NCI-H2196 (cell line): Measurements from ENCODE around the gene IFNA16.
"Not testable (repeated sequence)": the region's sequence is repeated elsewhere in the genome, so short reads cannot be mapped to it uniquely, and the experiment has no call there.

Experiments used
- DNase-seq: peaks from one replicate; lab custom pipeline; 2025; ENCODE audit not compliant: unreplicated experiment; lab: John Stamatoyannopoulos, UW

Gene IFNA16

DNA sequence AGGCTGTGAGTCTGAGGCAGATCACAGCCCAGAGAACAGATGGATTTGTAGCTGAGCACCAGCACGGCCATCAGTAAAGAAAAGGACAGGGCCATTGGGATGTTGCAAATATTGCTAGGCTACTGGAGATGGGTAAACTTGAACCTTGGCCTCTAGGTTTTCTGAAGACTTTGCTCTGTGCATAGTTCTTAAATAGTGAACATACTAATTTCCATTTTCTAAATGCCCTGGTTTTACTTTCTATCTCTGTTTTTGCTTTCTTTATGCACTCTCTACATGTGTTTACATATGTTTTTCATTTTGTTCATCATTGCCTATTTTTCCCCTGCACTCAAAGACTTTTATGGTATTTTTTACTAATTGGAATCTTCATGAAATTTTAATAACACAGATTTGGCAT is at the start of gene IFNA16:
IFNA16 (minus strand) TSS at position 101 of the 400 bp plus-strand sequence; CDS start at position 95, 6 bp downstream.
- DNase-seq: not testable (repeated sequence)

DNA sequence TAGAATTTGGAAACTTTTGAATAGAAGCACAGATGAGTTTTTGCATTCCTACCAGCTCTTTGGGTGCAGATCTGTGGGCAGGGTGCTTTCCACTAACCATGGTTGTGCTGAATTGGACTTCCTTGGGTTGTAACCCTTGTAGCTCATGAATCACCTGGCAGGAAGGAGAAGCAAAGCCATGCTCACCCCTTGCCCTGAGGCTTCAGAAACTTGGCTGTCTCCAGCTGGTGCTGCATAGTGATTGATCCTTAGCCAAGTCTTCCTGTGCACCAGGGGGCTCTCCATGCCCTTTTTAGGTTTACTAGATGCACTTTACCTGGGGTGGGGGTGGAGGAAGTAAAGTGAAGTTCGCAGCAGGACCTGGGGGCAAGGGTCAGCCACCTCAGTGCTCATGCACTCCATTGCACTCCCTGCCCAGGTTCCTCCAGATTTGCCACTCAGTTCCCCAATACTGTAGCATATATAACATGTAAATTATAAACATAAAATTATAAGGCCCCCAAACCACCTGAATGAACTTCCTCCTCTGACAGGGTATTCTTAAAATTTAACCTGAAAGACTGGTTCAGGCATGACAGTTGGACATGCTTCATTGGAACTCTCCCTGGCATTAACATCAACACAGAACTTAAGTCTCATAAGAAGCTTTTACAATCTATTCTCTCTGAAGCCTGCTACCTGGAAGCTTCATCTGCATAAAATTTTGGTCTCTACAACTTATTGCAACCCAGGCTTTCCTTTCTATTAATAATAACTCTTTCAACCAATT is 48.5 kb upstream of the IFNA16 start:
- no peak for DNase-seq

DNA sequence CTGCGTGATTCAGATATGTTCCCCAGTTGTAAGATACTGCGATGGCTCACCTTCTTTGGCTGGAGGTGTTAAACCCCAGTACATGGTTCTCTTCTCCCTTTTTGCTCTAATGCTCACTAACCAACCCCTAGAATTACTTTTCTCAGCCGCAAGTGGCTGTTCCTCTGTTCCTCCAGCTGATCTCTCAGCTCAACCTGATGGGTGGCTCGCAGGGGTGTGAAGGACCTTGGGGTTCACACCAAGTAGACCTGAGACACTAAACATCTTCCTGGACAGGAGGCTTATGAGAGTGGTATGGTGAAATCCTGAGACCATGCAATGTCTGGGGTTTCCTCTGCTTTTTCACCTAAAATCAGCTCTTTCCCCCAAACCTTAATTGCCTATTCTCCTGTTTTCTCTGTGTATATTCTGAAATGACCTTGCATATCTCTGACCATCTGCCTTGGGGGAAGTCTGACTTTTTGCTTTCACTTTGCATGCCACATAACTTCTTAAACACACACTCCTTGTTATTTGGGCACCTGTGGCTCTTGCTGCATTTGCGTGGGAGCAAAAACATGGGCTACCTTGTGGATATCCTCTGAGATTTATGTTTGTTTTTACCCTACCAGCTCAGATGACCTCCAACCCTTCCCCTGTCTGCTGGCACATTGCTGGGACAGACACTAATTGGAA is 38.6 kb upstream of the IFNA16 start:
- DNase-seq: no peak

- DNase-seq: no peak
Measured at GRCh38 chr9:21252721-21253547, 35.8 kb upstream of the IFNA16 start.

GRCh38 chr9:21251638-21252037 is 34.5 kb upstream of the IFNA16 start:
- no peak for DNase-seq

- no peak for DNase-seq
Measured at GRCh38 chr9:21251190-21251589, 34.1 kb upstream of the IFNA16 start.

GRCh38 chr9:21244836-21245235 is 27.7 kb upstream of the IFNA16 start:
- DNase-seq: no peak

- DNase-seq: no peak
Measured at GRCh38 chr9:21239911-21240310, 22.8 kb upstream of the IFNA16 start, which contains the start of gene IFNA14. Gene IFNA14 (minus strand): TSS chr9:21240005. CDS start chr9:21239935, 70 bp downstream.

GRCh38 chr9:21236360-21236714 is 19.2 kb upstream of the IFNA16 start:
- not testable (repeated sequence) for DNase-seq

DNA sequence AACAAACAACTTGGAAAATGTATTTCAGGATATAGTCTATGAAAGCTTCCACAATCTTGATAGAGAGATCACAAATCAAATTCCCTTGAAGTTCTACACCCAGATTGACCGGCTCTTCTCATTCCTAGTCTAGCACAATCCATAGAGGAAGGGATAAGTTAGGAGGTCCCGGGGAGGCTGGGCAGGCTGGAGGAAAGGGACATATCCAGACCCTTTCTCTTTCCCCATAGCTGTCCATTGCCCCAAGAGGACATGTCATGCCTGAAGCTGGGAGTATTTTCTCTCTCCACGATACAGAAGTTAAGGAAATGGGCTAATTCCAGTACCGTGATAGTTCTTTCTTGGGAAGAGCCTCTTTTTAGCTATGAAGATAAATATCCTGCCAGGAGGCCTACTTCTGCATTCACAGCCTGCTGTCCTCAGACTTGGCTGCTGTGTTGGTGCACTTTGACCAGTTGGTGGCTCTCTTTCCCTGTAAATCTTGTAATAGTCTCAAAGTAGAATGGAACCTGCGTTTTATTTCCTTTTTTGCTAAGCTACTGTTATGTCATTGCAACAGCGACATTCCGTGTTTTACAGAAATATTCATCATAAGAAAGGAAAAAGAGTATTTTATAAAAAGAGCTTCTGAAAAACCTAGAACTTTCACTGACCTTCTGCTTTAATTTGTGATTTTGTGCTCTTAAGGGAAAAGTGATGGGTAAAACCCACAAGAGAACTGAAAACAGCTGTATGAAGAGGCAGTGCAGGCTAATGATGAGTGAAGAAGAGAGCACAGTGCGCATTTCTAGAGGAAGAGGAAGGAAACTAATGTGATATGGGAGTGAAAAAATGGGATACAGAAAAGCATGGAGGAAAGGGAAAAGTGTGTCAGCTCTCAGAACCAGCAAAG is 18.6 kb upstream of the IFNA16 start:
- peak; percentile 9 for DNase-seq

DNA sequence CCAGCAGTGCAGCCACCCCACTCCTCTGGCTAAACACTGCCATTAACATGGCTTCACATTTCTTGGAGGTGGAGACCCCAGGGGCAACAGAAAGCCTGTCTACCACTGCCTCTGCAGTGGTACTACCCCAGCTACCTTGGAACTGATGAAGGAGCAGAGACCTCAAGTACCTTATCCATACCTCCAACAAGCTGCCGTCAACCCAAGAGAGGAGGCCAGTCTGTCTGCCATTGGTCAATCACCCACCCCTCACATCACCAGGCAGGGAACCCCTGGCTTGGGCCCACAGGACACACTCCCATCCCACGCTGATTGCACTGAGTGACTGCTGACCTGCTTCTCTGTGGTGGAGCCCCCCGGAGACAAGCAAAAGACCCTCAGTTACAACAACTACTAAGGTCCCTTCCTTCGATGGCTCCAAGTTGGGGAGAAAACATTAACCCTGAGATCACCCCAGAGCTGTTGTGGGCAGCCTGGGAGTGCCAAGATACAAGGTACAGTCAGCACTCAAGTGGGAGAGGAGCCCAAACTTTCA is 17.1 kb upstream of the IFNA16 start:
- no peak for DNase-seq

GRCh38 chr9:21233258-21233657 is 16.1 kb upstream of the IFNA16 start:
- no peak for DNase-seq

DNA sequence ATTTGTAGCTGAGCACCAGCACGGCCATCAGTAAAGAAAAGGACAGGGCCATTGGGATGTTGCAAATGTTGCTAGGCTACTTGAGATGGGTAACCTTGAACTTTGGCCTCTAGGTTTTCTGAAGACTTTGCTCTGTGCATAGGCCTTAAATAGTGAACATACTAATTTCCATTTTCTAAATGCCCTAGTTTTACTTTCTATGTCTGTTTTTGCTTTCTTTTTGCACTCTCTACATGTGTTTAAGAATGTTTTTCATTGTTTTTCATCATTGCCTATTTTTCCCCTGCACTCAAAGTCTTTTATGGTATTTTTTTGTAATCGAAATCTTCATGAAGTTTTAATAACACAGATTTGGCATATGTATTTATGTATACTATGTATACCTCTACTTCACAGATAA is 11.0 kb upstream of the IFNA16 start, which contains the start of gene IFNA17:
IFNA17 (minus strand) TSS at position 101 of the 400 bp plus-strand sequence; CDS start at position 52, 49 bp downstream.
- DNase-seq: no peak

GRCh38 chr9:21213411-21214326 is 3.4 kb downstream of the IFNA16 start:
- DNase-seq: not testable (repeated sequence)

- DNase-seq: not testable (repeated sequence)
Measured at GRCh38 chr9:21212160-21212559, 5.0 kb downstream of the IFNA16 start.

- DNase-seq: not testable (repeated sequence)
Measured at GRCh38 chr9:21210782-21211181, 6.3 kb downstream of the IFNA16 start.

- no peak for DNase-seq
Measured at GRCh38 chr9:21210311-21210710, 6.8 kb downstream of the IFNA16 start.

DNA sequence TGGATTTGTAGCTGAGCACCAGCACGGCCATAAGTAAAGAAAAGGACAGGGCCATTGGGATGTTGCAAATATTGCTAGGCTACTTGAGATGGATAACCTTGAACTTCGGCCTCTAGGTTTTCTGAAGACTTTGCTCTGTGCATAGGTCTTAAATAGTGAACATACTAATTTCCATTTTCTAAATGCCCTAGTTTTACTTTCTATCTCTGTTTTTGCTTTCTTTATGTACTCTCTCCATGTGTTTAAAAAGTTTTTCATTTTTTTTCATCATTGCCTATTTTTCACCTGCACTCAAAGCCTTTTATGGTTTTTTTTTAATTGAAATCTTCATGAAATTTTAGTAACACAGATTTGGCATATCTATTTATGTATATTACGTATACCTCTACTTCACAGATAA is 10.1 kb downstream of the IFNA16 start, which contains the start of gene IFNA10:
IFNA10 (minus strand) TSS at position 101 of the 400 bp plus-strand sequence; CDS start at position 55, 46 bp downstream.
- not testable (repeated sequence) for DNase-seq

- DNase-seq: no peak
Measured at GRCh38 chr9:21205204-21205603, 11.9 kb downstream of the IFNA16 start.
